Measurements from ENCODE around the gene TRIML1.

DNA sequence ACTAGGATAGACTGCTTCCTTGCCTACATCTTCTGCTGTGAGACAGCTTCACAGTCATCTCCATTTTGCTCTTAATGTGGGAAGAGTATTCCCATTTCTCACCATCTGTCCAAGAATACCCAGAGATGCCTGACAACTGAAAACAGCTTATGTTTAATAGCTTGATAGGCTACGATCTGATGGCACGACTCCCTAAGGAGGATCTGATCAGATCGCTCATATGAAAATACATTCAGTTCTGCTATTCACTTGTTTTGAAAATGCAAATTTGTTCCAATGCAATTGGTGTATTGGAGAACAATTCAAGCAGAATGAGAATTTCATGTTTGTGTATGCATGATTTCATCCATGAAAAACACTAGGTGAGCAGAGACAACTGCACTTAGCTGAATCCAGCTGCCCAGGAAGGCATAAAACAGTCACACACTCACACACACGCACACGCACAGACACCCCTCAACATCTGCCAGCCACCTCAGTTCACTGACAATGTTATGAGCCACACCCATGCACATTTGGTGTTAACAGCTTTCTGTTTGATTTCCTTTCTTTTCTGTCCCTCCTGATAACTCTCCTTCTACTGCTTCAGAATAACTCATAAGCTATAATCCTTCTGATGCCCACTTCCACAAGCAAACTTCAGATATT lies 29.6 kb downstream of the TRIML1 start:
- TF ChIP-seq, protein P1, sequence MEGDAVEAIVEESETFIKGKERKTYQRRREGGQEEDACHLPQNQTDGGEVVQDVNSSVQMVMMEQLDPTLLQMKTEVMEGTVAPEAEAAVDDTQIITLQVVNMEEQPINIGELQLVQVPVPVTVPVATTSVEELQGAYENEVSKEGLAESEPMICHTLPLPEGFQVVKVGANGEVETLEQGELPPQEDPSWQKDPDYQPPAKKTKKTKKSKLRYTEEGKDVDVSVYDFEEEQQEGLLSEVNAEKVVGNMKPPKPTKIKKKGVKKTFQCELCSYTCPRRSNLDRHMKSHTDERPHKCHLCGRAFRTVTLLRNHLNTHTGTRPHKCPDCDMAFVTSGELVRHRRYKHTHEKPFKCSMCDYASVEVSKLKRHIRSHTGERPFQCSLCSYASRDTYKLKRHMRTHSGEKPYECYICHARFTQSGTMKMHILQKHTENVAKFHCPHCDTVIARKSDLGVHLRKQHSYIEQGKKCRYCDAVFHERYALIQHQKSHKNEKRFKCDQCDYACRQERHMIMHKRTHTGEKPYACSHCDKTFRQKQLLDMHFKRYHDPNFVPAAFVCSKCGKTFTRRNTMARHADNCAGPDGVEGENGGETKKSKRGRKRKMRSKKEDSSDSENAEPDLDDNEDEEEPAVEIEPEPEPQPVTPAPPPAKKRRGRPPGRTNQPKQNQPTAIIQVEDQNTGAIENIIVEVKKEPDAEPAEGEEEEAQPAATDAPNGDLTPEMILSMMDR (IDR thresholded peaks at IDR 0.05) = no peak
- TF ChIP-seq POLR2A (IDR thresholded peaks at IDR 0.05) = no peak

All from ovary (tissue), 3 donors.